Skeletal muscle satellite cell (primary cell): Measurements from ENCODE around the gene ESRRB.

Source experiments
- H3K27me3 ChIP-seq: 2 replicates; pipeline ENCODE4 v1.7.0; 2013; ENCODE audit warnings: low read length; ENCODE audit not compliant: control insufficient read depth, insufficient read depth
- H3K36me3 ChIP-seq: 2 replicates; pipeline ENCODE4 v1.7.0; 2013; ENCODE audit warnings: mild to moderate bottlenecking, control low read depth, low read length; ENCODE audit not compliant: insufficient read depth
- H3K4me1 ChIP-seq: 2 replicates; pipeline ENCODE4 v1.7.0; 2013; ENCODE audit warnings: low read length; ENCODE audit not compliant: control insufficient read depth, insufficient read depth
- H3K4me2 ChIP-seq: 2 replicates; pipeline ENCODE4 v1.7.0; 2013; ENCODE audit warnings: mild to moderate bottlenecking, low read length
- H3K4me3 ChIP-seq: 2 replicates; pipeline ENCODE4 v1.7.0; 2013; ENCODE audit warnings: low read length
- H3K9ac ChIP-seq: 2 replicates; pipeline ENCODE4 v1.7.0; 2013; ENCODE audit warnings: mild to moderate bottlenecking, low read depth, low read length, moderate library complexity
- H3K9me3 ChIP-seq: replicated peaks from 2 replicates; pipeline ENCODE4 v1.7.0; 2013; ENCODE audit warnings: mild to moderate bottlenecking, control low read depth, low read length

Gene ESRRB

GRCh38 chr14:76371066-76371465 is 4.9 kb upstream of the ESRRB start:
- Histone ChIP-seq H3K9ac (no peak overlapping the region), H3K4me3 (no peak overlapping the region), H3K27me3 (peaks cover 55% of the 10 kb centered on the region)

GRCh38 chr14:76373456-76373855 is 2.5 kb upstream of the ESRRB start:
- Histone ChIP-seq H3K4me2 (no peak overlapping the region), H3K9ac (no peak overlapping the region), H3K4me3 (no peak overlapping the region), H3K4me1 (peaks cover 12% of the 10 kb centered on the region), H3K36me3 (no peaks in the 10 kb centered on the region), H3K27me3 (peaks cover 70% of the 10 kb centered on the region), H3K9me3 (no peaks in the 10 kb centered on the region)

More at GRCh38 chr14:76371066-76371465, 4.9 kb upstream of the ESRRB start:
- no peaks in the 10 kb centered on the region for H3K36me3 ChIP-seq
- peaks cover 2% of the 10 kb centered on the region for H3K4me1 ChIP-seq
- no peaks in the 10 kb centered on the region for H3K9me3 ChIP-seq
- no peak overlapping the region for H3K4me2 ChIP-seq

- Histone ChIP-seq H3K4me3 (no peak overlapping the region), H3K4me1 (peaks cover 12% of the 10 kb centered on the region), H3K27me3 (peaks cover 88% of the 10 kb centered on the region), H3K9ac (no peak overlapping the region), H3K9me3 (no peaks in the 10 kb centered on the region), H3K36me3 (no peaks in the 10 kb centered on the region), H3K4me2 (no peak overlapping the region)
These were observed 453 bp upstream of the ESRRB start for GRCh38 chr14:76375484-76375883.

- Histone ChIP-seq H3K27me3 (peaks cover 93% of the 10 kb centered on the region), H3K4me3 (no peak overlapping the region), H3K9ac (no peak overlapping the region), H3K36me3 (no peaks in the 10 kb centered on the region), H3K4me1 (peaks cover 12% of the 10 kb centered on the region), H3K9me3 (no peaks in the 10 kb centered on the region), H3K4me2 (peak overlapping the region; percentile 47)
These were observed 506 bp downstream of the ESRRB start for GRCh38 chr14:76376409-76376877.

GRCh38 chr14:76376878-76377734 is 1.2 kb downstream of the ESRRB start:
- Histone ChIP-seq H3K27me3 (peaks cover 93% of the 10 kb centered on the region), H3K9ac (no peak overlapping the region), H3K4me1 (peaks cover 12% of the 10 kb centered on the region), H3K9me3 (no peaks in the 10 kb centered on the region), H3K36me3 (no peaks in the 10 kb centered on the region), H3K4me2 (no peak overlapping the region), H3K4me3 (no peak overlapping the region)

- Histone ChIP-seq H3K4me1 (peaks cover 12% of the 10 kb centered on the region), H3K36me3 (no peaks in the 10 kb centered on the region), H3K4me3 (no peak overlapping the region), H3K9ac (no peak overlapping the region), H3K9me3 (no peaks in the 10 kb centered on the region), H3K4me2 (no peak overlapping the region), H3K27me3 (peaks cover 98% of the 10 kb centered on the region)
These were observed 1.8 kb downstream of the ESRRB start for GRCh38 chr14:76377735-76378074.

GRCh38 chr14:76380991-76381390 is 5.1 kb downstream of the ESRRB start:
- Histone ChIP-seq H3K27me3 (peaks cover 97% of the 10 kb centered on the region), H3K4me2 (no peak overlapping the region), H3K36me3 (no peaks in the 10 kb centered on the region), H3K4me1 (peaks cover 11% of the 10 kb centered on the region), H3K9ac (no peak overlapping the region), H3K9me3 (no peaks in the 10 kb centered on the region), H3K4me3 (no peak overlapping the region)

GRCh38 chr14:76381817-76382494 is 6.0 kb downstream of the ESRRB start:
- H3K27me3 ChIP-seq, result peaks cover 90% of the 10 kb centered on the region

GRCh38 chr14:76382495-76382832 is 6.5 kb downstream of the ESRRB start:
- H3K4me2 ChIP-seq, result no peak overlapping the region
- H3K9me3 ChIP-seq, result no peaks in the 10 kb centered on the region

More at GRCh38 chr14:76381817-76382494, 6.0 kb downstream of the ESRRB start:
- Histone ChIP-seq H3K9me3 (no peaks in the 10 kb centered on the region), H3K9ac (no peak overlapping the region), H3K36me3 (no peaks in the 10 kb centered on the region), H3K4me2 (no peak overlapping the region), H3K4me3 (no peak overlapping the region), H3K4me1 (peaks cover 4% of the 10 kb centered on the region)

GRCh38 chr14:76385435-76385834 is 9.5 kb downstream of the ESRRB start:
- Histone ChIP-seq H3K4me2 (no peak overlapping the region), H3K36me3 (no peaks in the 10 kb centered on the region), H3K9me3 (no peaks in the 10 kb centered on the region), H3K4me3 (no peak overlapping the region), H3K9ac (no peak overlapping the region), H3K4me1 (no peaks in the 10 kb centered on the region), H3K27me3 (peaks cover 60% of the 10 kb centered on the region)

More at GRCh38 chr14:76382495-76382832, 6.5 kb downstream of the ESRRB start:
- Histone ChIP-seq H3K9ac (no peak overlapping the region), H3K27me3 (peaks cover 84% of the 10 kb centered on the region), H3K4me3 (no peak overlapping the region), H3K4me1 (no peaks in the 10 kb centered on the region), H3K36me3 (no peaks in the 10 kb centered on the region)

GRCh38 chr14:76386944-76387782 is 11.2 kb downstream of the ESRRB start:
- Histone ChIP-seq H3K36me3 (no peaks in the 10 kb centered on the region), H3K9ac (no peak overlapping the region), H3K4me3 (no peak overlapping the region), H3K9me3 (no peaks in the 10 kb centered on the region), H3K27me3 (peaks cover 43% of the 10 kb centered on the region), H3K4me1 (no peaks in the 10 kb centered on the region), H3K4me2 (no peak overlapping the region)
